GM19035 (cell line): ENCODE measurements around the gene WNT10A.
"Not testable (repeated sequence)": the region's sequence is repeated elsewhere in the genome, so short reads cannot be mapped to it uniquely, and the experiment has no call there.

Experiments
- ATAC-seq: cut with Tn5 transposase; IDR thresholded peaks from one replicate; pipeline ENCODE4 v1.9.1; 2021; ENCODE audit not compliant: unreplicated experiment

WNT10A gene

DNA sequence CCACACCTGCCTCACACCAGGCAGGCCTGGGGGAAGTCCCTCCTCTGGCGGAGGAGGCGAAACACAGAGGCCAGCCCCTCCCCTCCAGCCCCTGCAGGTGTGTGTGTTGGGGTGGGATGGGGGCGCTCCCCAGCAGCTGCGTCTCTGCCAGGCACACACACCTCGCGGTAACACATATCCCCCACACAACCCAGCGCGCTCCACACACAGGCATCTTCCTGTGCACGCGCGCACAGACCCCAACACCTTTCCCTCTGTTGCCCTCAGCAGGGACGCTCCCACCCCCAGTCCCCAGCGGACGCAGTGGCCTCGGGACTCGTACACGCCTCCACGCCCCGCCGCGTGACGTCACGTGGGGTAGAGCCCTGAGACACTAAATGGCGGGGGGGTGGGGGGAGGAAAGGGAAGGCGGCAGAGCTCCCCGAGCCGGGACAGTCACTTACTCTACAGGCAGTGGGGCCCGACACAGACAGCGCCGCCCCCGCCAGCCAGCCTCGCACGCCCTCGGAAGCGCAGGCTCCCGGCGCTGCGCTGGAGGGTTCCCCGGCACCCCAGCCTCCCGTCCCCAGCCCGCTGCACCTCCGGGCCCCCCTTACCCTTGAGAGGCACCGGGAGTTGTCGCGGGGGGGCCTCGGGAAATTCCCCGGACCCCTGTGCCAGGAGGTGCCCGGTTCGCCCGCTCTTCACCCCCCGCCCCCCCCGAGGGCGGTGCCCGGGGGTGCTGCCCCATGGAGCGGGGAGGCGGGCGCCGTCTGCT is at the start of gene WNT10A:
Gene WNT10A, plus strand, starts transcription at position 751 of the 757 bp plus-strand sequence. CDS start 144 bp downstream, outside the sequence.
- ATAC-seq, result peak; percentile 66

- ATAC-seq, result no peak
Observed at GRCh38 chr2:218831378-218831990, 49.2 kb upstream of the WNT10A start, which contains the start of gene PRKAG3. Gene PRKAG3 (minus strand): TSS chr2:218831803.

GRCh38 chr2:218832081-218832480 is 48.6 kb upstream of the WNT10A start:
- ATAC-seq, result no peak

- ATAC-seq, result no peak
Observed at GRCh38 chr2:218832520-218832919, 48.1 kb upstream of the WNT10A start.

- ATAC-seq, result no peak
Observed at GRCh38 chr2:218833023-218833609, 47.5 kb upstream of the WNT10A start.

DNA sequence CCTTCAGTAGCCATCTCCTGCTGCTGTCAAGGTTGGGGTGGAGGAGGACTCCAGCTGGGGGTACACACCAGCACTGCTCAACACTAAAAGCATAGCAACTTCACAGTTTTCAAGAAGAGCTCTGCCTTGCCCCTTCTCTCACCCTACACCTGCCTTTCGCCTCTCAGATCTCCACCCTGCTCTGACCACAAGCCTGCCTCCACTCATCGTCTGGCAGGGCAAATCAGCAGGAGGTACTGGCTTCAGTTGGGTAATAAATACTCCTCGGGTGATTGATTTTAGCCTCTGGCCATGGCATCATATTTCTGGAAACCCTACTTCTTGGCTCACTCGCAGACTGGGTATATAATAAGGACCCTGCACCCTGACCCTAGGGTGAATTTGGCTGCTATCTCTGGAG is 46.0 kb upstream of the WNT10A start:
- ATAC-seq, result no peak

- no peak for ATAC-seq
Observed at GRCh38 chr2:218837495-218837894, 43.2 kb upstream of the WNT10A start.

DNA sequence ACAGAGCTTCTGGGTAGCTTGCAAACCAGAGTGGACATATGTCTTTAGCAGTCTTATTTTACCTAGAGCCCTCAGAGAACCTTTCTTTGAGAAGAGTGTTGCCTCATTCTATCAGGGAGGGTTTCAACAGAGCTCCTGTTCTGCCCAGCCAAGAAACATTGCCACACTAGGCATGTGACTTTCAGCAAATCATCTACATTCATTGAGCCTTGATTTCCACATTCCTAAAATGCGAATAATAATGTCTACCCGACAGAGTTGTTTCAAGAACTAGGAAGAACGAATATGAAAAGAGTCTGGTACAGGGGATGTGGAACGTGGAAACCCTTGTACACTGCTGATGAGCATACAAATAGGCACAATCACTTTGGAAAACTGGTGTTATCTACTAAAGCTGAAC is 41.2 kb upstream of the WNT10A start:
- no peak for ATAC-seq

DNA sequence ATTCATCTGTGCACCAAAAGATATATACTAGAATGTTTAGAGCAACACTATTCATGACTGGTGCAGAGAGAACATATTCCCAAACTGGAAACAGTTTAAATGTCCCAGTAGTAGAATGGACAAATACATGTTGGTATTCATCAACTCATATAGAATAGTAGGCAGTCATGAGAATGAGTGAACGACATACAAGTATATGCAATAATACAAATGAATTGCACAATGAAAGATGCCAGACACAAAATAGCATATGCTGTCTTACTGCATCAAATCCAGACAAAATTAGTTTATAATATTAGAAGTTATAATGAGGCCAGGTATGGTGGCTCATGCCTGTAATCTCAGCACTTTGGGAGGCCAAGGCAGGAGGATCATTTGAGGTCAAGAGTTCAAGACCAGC is 40.8 kb upstream of the WNT10A start:
- no peak for ATAC-seq

DNA sequence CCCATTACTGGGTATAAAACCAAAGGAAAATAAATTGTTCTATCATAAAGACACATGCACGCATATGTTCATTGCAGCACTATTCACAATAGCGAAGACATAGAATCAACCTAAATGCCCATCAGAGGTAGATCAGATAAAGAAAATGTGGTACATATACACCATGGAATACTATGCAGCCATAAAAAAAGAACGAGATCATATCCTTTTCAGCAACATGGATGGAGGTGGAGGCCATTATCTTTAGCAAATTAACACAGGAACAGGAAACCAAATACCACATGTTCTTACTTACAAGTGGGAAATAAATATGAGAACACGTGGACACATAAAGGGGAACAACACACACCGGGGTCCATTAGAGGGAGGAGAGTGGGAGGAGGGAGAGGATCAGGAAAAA is 36.3 kb upstream of the WNT10A start:
- ATAC-seq, result not testable (repeated sequence)

- not testable (repeated sequence) for ATAC-seq
Observed at GRCh38 chr2:218846963-218847362, 33.7 kb upstream of the WNT10A start.

GRCh38 chr2:218849721-218850120 is 30.9 kb upstream of the WNT10A start:
- ATAC-seq, result no peak

DNA sequence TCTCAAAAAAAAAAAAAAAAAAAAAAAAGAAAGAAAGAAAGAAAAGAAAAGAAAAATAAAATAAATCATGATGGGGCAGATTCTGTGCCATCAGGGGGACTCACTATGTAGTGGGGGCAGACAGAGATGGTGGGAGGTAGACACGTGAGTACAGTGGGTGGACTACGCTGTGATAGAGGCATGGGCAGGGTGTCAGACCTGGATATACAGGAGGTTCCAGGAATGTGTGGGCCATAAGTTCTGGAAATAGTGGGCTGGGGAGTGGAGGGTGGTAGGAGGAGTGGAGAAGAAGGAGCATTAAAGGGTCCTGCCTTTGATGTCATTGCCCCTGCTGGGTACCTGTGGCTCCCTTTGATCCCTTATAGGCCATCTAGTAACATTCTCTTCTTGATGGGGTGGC is 29.9 kb upstream of the WNT10A start:
- no peak for ATAC-seq

DNA sequence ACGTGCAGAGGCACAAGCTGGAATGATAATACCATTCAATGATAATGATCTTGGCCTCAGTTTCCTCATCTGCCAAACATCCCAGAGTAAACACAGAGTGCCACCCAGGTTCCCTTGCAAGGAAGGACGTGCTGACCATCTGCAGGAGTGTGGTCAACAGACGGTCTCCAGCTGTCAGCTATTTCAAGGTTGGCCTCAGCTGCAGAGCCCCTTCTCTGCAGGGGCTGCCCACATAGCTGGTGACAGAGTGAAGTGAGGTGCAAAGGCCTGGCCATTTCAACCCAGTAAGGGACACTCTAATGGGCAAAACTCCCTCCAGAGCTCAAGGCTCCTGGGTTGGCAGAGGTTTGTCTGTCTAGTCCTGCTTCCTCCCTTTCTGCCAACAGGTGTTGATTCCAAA is 29.4 kb upstream of the WNT10A start:
- ATAC-seq, result no peak

- no peak for ATAC-seq
Observed at GRCh38 chr2:218852911-218853667, 27.6 kb upstream of the WNT10A start.

GRCh38 chr2:218853766-218854165 is 26.9 kb upstream of the WNT10A start:
- ATAC-seq, result no peak

DNA sequence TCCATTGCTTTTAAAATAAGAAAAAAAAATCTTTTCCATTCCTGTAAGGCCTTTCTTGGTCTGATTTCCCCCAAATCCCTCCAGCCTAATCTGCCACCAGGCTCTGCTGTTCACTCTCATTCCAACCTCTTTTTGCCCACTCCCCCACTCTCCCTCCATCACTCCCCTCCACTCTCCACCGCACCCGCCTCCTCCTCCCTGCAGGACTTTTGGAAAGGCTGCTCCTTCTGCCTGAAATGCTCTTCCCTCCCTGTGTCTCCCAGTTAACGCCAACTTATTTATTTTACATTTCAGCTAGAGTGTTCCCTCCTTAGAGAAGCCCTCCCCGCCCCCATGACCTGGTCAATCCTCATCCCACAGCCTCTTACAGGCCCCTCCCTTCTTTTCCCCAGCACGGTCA is 25.8 kb upstream of the WNT10A start:
- no peak for ATAC-seq

DNA sequence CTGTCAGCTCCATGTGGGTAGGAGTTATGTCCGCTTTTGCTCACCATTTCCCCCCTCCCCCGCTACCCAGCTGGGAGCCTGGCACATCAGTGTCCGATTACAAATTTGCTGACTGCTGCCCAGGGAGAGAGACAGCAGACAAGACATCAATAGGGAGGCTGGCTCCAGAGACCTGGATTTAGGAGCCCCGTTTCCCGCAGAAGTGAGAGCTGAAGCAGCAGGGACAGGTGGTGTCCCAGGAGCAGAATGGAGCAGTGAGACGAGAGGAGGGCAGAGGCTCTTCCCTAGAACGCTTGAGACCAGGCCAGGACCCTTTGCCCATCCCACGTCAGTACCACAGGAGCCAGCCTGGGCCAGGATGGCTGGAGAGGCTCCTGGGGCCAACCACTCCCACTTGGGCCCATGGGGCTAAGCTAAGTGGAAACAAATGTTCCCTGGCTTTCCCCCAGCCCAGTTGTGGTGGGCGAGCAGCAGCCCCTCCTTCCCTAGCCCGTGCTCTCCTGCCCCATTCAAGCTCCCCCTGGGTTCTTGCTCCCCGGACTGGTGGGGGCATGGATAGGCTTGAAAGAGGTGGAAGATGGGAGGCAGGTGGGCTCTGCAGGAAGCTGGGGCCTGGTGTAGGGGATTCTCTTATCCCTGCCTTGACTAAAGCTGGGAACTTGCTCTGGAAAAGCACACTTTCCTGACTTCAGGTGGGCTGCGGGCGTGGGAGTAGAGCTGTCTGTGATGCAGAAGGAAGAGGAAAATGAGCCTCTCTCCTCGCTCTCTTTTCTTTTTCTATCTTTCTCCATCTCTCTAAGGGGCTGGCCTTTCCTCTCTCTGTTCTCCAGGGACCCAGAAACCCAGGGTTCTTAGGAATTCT is 25.1 kb upstream of the WNT10A start:
- no peak for ATAC-seq

- ATAC-seq, result no peak
Observed at GRCh38 chr2:218856167-218856895, 24.3 kb upstream of the WNT10A start.

GRCh38 chr2:218856896-218857243 is 23.8 kb upstream of the WNT10A start:
- ATAC-seq, result no peak
